Neural progenitor cell (in vitro differentiated cells): ENCODE data around the gene WDR70.
"Not testable (repeated sequence)": the region's sequence is repeated elsewhere in the genome, so short reads cannot be mapped to it uniquely, and the experiment has no call there.

Source experiments
- CTCF ChIP-seq: fragments of 200-600 bp; sonication (generic); IDR thresholded peaks from 2 replicates; pipeline ENCODE4 v1.5.1; 2017; ENCODE audit warnings: antibody characterized with exemption, mild to moderate bottlenecking
- EZH2 ChIP-seq: fragments of 200-600 bp; sonication (generic); IDR thresholded peaks from 2 replicates; pipeline ENCODE4 v1.6.1; 2017; ENCODE audit warnings: antibody characterized with exemption, mild to moderate bottlenecking, moderate library complexity
- EZH2phosphoT487 ChIP-seq: fragments of 200-600 bp; sonication (generic); IDR thresholded peaks from 2 replicates; pipeline ENCODE4 v1.6.1; 2017; ENCODE audit warnings: antibody characterized with exemption

- not testable (repeated sequence) for TF ChIP-seq CTCF, EZH2, EZH2phosphoT487
Measured at GRCh38 chr5:37654566-37654965, 275.4 kb downstream of the WDR70 start.
